ENCODE measurements around the gene ZNF593. TPM values are rescaled to one million over a fixed set of nuclear protein-coding genes. Genes with fewer than 3 reads are reported as not detected.

ZNF593 gene
- total RNA-seq, 1 experiment from 2014 or later = 62.3 TPM

DNA sequence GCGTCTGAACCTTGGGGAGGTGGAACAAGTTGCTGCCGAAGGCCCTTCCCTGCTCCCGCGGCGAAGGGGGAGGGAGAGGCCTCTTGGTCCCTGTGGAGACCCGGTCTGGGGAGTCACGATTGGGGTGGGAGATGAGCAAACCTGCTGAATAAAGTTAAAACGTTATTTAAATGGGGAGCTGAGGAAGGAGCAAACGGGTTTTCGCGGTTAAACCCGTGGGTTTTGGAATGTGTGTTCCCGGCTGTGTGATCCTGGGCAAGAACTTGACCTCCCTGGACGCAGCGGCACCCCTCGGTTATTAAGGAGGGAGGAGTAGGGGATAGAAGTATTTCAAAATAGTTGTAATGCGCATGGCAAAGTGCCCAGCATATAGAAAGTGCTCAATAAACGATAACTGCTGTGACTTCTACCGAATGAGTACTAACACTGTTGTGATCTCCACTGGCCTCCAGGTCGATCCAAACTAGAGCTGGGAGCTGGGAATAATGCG is 7.4 kb upstream of the ZNF593 start:
- Histone ChIP-seq H3K27me3 (replicated peaks; ENCODE audit: insufficient read depth, low read depth, low read length, poor library complexity) (no peaks in the 10 kb centered on the region), H3K9me3 (ENCODE audit: low read depth, low read length, poor library complexity, severe bottlenecking) (no peaks in the 10 kb centered on the region), H3K4me3 (ENCODE audit: low read depth, low read length, poor library complexity, severe bottlenecking) (peak overlapping the region; percentile 42), H3K27ac (ENCODE audit: low read depth, low read length, poor library complexity, severe bottlenecking) (no peak overlapping the region), H3K4me1 (ENCODE audit: insufficient read depth, low read length, poor library complexity, severe bottlenecking) (peaks cover 19% of the 10 kb centered on the region), H3K36me3 (ENCODE audit: insufficient read depth, low read length, poor library complexity, severe bottlenecking) (no peaks in the 10 kb centered on the region)
- CTCF ChIA-PET = no interaction called here
- POLR2A ChIA-PET (ENCODE audit: low non-redundant PET) = interaction anchor here (0.7 kb wide), 1 partner anchor 98 kb away, joined by 4 read pairs; no protein-coding TSS in a partner anchor
- no TSS peak for BruUV-seq (replicated peaks)
- DNase-seq (ENCODE audit: low spot score) = no peak
- TF ChIP-seq CTCF (conservative IDR thresholded peaks at IDR 0.05; ENCODE audit: low read depth, low read length) = no peak
- TF ChIP-seq EZH2 (IDR thresholded peaks at IDR 0.05; ENCODE audit: borderline replicate concordance, low read depth, low read length, poor library complexity, severe bottlenecking) = no peak
- intact Hi-C loops (cut with micrococcal nuclease; ENCODE audit: unreplicated experiment) = no loop called here

DNA sequence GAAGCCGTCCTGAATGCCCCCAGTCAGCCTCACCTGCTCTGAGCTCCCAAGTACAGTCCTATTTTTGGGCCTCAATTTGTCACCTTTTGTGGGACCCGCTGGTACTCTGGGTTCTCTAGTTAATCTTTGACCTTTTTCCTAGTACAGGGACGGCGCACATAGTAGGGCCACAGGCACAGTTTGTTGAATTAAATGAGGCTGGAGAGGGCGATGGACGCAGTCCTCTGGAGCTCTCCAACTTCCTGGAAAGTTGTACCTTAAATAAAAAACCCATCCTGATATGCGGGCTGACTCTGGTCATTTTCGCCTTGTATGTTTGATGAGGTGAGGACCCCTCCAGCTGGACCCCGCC is 6.0 kb upstream of the ZNF593 start:
- Histone ChIP-seq H3K27ac (ENCODE audit: low read depth, low read length, poor library complexity, severe bottlenecking) (no peak overlapping the region), H3K4me1 (ENCODE audit: insufficient read depth, low read length, poor library complexity, severe bottlenecking) (peaks cover 21% of the 10 kb centered on the region), H3K36me3 (ENCODE audit: insufficient read depth, low read length, poor library complexity, severe bottlenecking) (no peaks in the 10 kb centered on the region), H3K27me3 (replicated peaks; ENCODE audit: insufficient read depth, low read depth, low read length, poor library complexity) (no peaks in the 10 kb centered on the region), H3K9me3 (ENCODE audit: low read depth, low read length, poor library complexity, severe bottlenecking) (no peaks in the 10 kb centered on the region), H3K4me3 (ENCODE audit: low read depth, low read length, poor library complexity, severe bottlenecking) (peak overlapping the region; percentile 51)
- ChIA-PET CTCF (no interaction called here), POLR2A (ENCODE audit: low non-redundant PET) (no interaction called here)
- intact Hi-C loops (cut with micrococcal nuclease; ENCODE audit: unreplicated experiment) = loop anchor here (1.0 kb wide), 1 partner anchor 58 kb away; no protein-coding TSS in a partner anchor
- no TSS peak for BruUV-seq (replicated peaks)
- TF ChIP-seq CTCF (conservative IDR thresholded peaks at IDR 0.05; ENCODE audit: low read depth, low read length) = no peak
- no peak for TF ChIP-seq EZH2 (IDR thresholded peaks at IDR 0.05; ENCODE audit: borderline replicate concordance, low read depth, low read length, poor library complexity, severe bottlenecking)
- no peak for DNase-seq (ENCODE audit: low spot score)

DNA sequence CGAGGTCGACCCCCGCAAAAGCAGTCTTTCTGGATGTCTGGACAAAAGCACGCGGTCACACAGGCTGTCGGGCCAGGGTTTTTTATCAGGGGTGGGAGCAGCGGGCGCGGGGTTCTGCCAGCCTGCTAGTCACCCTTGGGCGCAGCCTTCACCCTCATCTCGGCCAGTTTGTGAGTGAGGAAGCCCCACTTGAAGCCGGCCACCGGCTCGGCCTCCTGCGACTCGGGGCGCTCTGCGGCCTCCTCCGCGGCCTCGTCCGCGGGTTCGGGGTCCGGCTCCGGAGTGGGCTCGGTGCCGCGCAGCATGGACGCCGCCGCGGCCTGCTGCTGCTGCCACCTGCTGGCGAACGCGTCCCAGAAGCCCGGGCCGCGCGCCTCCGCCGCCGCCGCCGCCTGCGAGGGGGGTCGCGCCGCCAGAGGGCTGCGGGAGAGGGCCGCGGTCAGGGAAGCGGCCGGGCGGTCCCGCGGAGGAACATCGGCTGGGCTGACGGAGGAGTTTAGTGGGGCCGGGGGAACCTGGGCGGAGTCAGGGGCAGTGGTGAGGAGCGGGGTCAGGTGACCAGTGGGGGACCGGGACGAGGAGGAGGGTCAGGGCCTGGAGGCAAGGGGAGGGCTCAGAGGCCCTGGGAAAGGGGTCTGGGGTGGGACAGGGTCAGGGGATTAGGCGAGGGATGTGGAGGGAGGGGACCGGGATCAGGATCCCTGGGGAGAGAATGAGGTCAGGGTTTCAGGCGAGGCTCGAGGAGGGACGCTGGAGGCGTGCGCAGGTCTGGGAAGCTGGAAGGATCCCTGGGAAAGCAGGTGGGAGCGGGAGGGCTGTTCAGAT is 5.5 kb upstream of the ZNF593 start:
- CTCF ChIA-PET = interaction anchor here (0.6 kb wide), 1 partner anchor 156 kb away, joined by 10 read pairs; no protein-coding TSS in a partner anchor
- POLR2A ChIA-PET (ENCODE audit: low non-redundant PET) = no interaction called here
- intact Hi-C loops (cut with micrococcal nuclease; ENCODE audit: unreplicated experiment) = loop anchor here (1.0 kb wide), 1 partner anchor 59 kb away; no protein-coding TSS in a partner anchor
- no TSS peak for BruUV-seq (replicated peaks)
- H3K36me3 ChIP-seq (ENCODE audit: insufficient read depth, low read length, poor library complexity, severe bottlenecking) = no peaks in the 10 kb centered on the region
- peaks cover 27% of the 10 kb centered on the region for H3K4me1 ChIP-seq (ENCODE audit: insufficient read depth, low read length, poor library complexity, severe bottlenecking)
- H3K4me3 ChIP-seq (ENCODE audit: low read depth, low read length, poor library complexity, severe bottlenecking) = peak overlapping the region; percentile 51
- H3K27ac ChIP-seq (ENCODE audit: low read depth, low read length, poor library complexity, severe bottlenecking) = peak overlapping the region; percentile 54
- H3K27me3 ChIP-seq (replicated peaks; ENCODE audit: insufficient read depth, low read depth, low read length, poor library complexity) = no peaks in the 10 kb centered on the region
- DNase-seq (ENCODE audit: low spot score) = peak; percentile 62
- H3K9me3 ChIP-seq (ENCODE audit: low read depth, low read length, poor library complexity, severe bottlenecking) = no peaks in the 10 kb centered on the region
- no peak for TF ChIP-seq EZH2 (IDR thresholded peaks at IDR 0.05; ENCODE audit: borderline replicate concordance, low read depth, low read length, poor library complexity, severe bottlenecking)
- TF ChIP-seq CTCF (conservative IDR thresholded peaks at IDR 0.05; ENCODE audit: low read depth, low read length) = peak; percentile 60; the same call in 1 of the 2 replicates

Measured in A673 (cell line).